ENCODE measurements around the gene SERGEF.
A peak's percentile ranks its signal among the peaks of the same experiment; 100 is the strongest.

SERGEF gene

GRCh38 chr11:17859552-17859951, 153.3 kb downstream of the SERGEF start:
- DNase-seq (ENCODE audit: low read depth) = no peak

- DNase-seq (ENCODE audit: low read depth) = no peak
These were observed 157.1 kb downstream of the SERGEF start for GRCh38 chr11:17855531-17856290.

- DNase-seq (ENCODE audit: low read depth) = no peak
These were observed 159.6 kb downstream of the SERGEF start for GRCh38 chr11:17853280-17853679.

GRCh38 chr11:17852246-17852645, 160.6 kb downstream of the SERGEF start:
- DNase-seq (ENCODE audit: low read depth) = no peak

GRCh38 chr11:17851697-17852096, 161.2 kb downstream of the SERGEF start:
- no peak for DNase-seq (ENCODE audit: low read depth)

- DNase-seq (ENCODE audit: low read depth) = no peak
These were observed 162.5 kb downstream of the SERGEF start for GRCh38 chr11:17850336-17850735.

- DNase-seq (ENCODE audit: low read depth) = no peak
These were observed 164.1 kb downstream of the SERGEF start for GRCh38 chr11:17848715-17849114.

GRCh38 chr11:17846852-17847453, 165.9 kb downstream of the SERGEF start:
- DNase-seq (ENCODE audit: low read depth) = no peak

- peak; percentile 89 for DNase-seq (ENCODE audit: low read depth)
These were observed 167.4 kb downstream of the SERGEF start for GRCh38 chr11:17845431-17845881.

- DNase-seq (ENCODE audit: low read depth) = no peak
These were observed 172.7 kb downstream of the SERGEF start for GRCh38 chr11:17840101-17840548.

GRCh38 chr11:17839450-17839849, 173.4 kb downstream of the SERGEF start:
- DNase-seq (ENCODE audit: low read depth) = no peak

- no peak for DNase-seq (ENCODE audit: low read depth)
These were observed 174.7 kb downstream of the SERGEF start for GRCh38 chr11:17838102-17838501.

- DNase-seq (ENCODE audit: low read depth) = no peak
These were observed 181.0 kb downstream of the SERGEF start for GRCh38 chr11:17831883-17832282.

- DNase-seq (ENCODE audit: low read depth) = no peak
These were observed 181.6 kb downstream of the SERGEF start for GRCh38 chr11:17831228-17831627.

GRCh38 chr11:17828311-17828751, 184.5 kb downstream of the SERGEF start:
- DNase-seq (ENCODE audit: low read depth) = peak; percentile 65

- no peak for DNase-seq (ENCODE audit: low read depth)
These were observed 185.8 kb downstream of the SERGEF start for GRCh38 chr11:17827006-17827405.

- DNase-seq (ENCODE audit: low read depth) = no peak
These were observed 190.5 kb downstream of the SERGEF start for GRCh38 chr11:17822401-17822781.

- peak; percentile 75 for DNase-seq (ENCODE audit: low read depth)
These were observed 191.0 kb downstream of the SERGEF start for GRCh38 chr11:17821648-17822400.

- DNase-seq (ENCODE audit: low read depth) = no peak
These were observed 196.5 kb downstream of the SERGEF start for GRCh38 chr11:17816232-17816931.

GRCh38 chr11:17814546-17814945, 198.3 kb downstream of the SERGEF start:
- DNase-seq (ENCODE audit: low read depth) = no peak

GRCh38 chr11:17813391-17814059, 199.3 kb downstream of the SERGEF start:
- no peak for DNase-seq (ENCODE audit: low read depth)

- no peak for DNase-seq (ENCODE audit: low read depth)
These were observed 200.0 kb downstream of the SERGEF start for GRCh38 chr11:17812865-17813187.
